ENCODE measurements around the gene COL4A3. TPM values are rescaled to one million over a fixed set of nuclear protein-coding genes. Genes with fewer than 3 reads are reported as not detected.

The COL4A3 gene
- total and polyA plus RNA-seq, 2 experiments from 2014 or later, result 0.11 to 0.70 TPM

GRCh38 chr2:227324995-227325838, 160.8 kb downstream of the COL4A3 start, which contains the start of gene MFF:
Gene MFF, plus strand, starts transcription at chr2:227325251. Its CDS starts 5,415 bp downstream, at chr2:227330666.
- peaks cover 4% of the 10 kb centered on the region; the same call in 1 of the 2 replicates for H3K36me3 ChIP-seq (ENCODE audit: low read depth)
- H3K4me2 ChIP-seq (ENCODE audit: unreplicated experiment), result peak within 1 kb of the TSS; percentile 95
- H3K79me2 ChIP-seq (ENCODE audit: insufficient read depth), result peaks cover 61% of the 10 kb centered on the region
- 1 to 3% methylated on average over 44 to 63 of the region's 67 CpGs for WGBS, 2 experiments (ENCODE audit: low coverage in 1 of 2, low lambda C conversion rate in 2 of 2, missing lambda C conversion rate in 2 of 2)
- peak within 1 kb of the TSS; percentile 55 for H3K27ac ChIP-seq
- peak within 1 kb of the TSS; percentile 88 for H3K9ac ChIP-seq
- H4K20me1 ChIP-seq (ENCODE audit: insufficient read depth), result no peaks in the 10 kb centered on the region
- peaks cover 31% of the 10 kb centered on the region for H3K4me1 ChIP-seq (ENCODE audit: insufficient read depth)
- in situ Hi-C loops (cut with MboI), result no loop called here
- no peaks in the 10 kb centered on the region for H3K27me3 ChIP-seq (replicated peaks; ENCODE audit: insufficient read depth)
- 0 out of 2 replicates have a peak, but pooled peaks cover 9% of the 10 kb centered on the region for H3F3A ChIP-seq (ENCODE audit: insufficient read depth)
- TF ChIP-seq EZH2phosphoT487 (IDR thresholded peaks at IDR 0.05; ENCODE audit: insufficient read depth, low read depth) (0 out of 2 replicates have a peak, but pooled peaks have one; percentile 35), EZH2 (IDR thresholded peaks at IDR 0.05; ENCODE audit: insufficient read depth, poor library complexity, severe bottlenecking) (no peak)
- no peaks in the 10 kb centered on the region for H3K9me3 ChIP-seq (ENCODE audit: low read depth)
- peak within 1 kb of the TSS; percentile 100 for H2AFZ ChIP-seq
- H3K4me3 ChIP-seq, result peak within 1 kb of the TSS; percentile 97
- DNase-seq, result peak; percentile 98
- no peaks in the 10 kb centered on the region for H3K9me2 ChIP-seq (ENCODE audit: insufficient read depth)

- Histone ChIP-seq H3K79me2 (ENCODE audit: insufficient read depth) (peaks cover 67% of the 10 kb centered on the region), H3K27me3 (replicated peaks; ENCODE audit: insufficient read depth) (no peaks in the 10 kb centered on the region), H3K36me3 (ENCODE audit: low read depth) (peaks cover 10% of the 10 kb centered on the region), H2AFZ (peak overlapping the region; percentile 100), H3K9me3 (ENCODE audit: low read depth) (no peaks in the 10 kb centered on the region), H3K9me2 (ENCODE audit: insufficient read depth) (no peaks in the 10 kb centered on the region), H4K20me1 (ENCODE audit: insufficient read depth) (no peaks in the 10 kb centered on the region), H3K4me1 (ENCODE audit: insufficient read depth) (peaks cover 31% of the 10 kb centered on the region), H3K27ac (peak overlapping the region; percentile 53), H3K4me2 (ENCODE audit: unreplicated experiment) (peak overlapping the region; percentile 95), H3K9ac (peak overlapping the region; percentile 88), H3F3A (ENCODE audit: insufficient read depth) (0 out of 2 replicates have a peak, but pooled peaks cover 12% of the 10 kb centered on the region), H3K4me3 (peak overlapping the region; percentile 97)
- peak; percentile 69 for DNase-seq
- TF ChIP-seq EZH2 (IDR thresholded peaks at IDR 0.05; ENCODE audit: insufficient read depth, poor library complexity, severe bottlenecking) (no peak), EZH2phosphoT487 (IDR thresholded peaks at IDR 0.05; ENCODE audit: insufficient read depth, low read depth) (no peak)
- in situ Hi-C loops (cut with MboI), result no loop called here
- WGBS, 2 experiments (ENCODE audit: low coverage in 1 of 2, low lambda C conversion rate in 2 of 2, missing lambda C conversion rate in 2 of 2), result 0 to 3% methylated on average over 13 of the region's 13 CpGs
Observed at GRCh38 chr2:227325839-227326195, 161.4 kb downstream of the COL4A3 start.

GRCh38 chr2:227326783-227327182, 162.4 kb downstream of the COL4A3 start:
- no peaks in the 10 kb centered on the region for H4K20me1 ChIP-seq (ENCODE audit: insufficient read depth)
- peaks cover 31% of the 10 kb centered on the region for H3K4me1 ChIP-seq (ENCODE audit: insufficient read depth)
- peaks cover 21% of the 10 kb centered on the region; the same call in 1 of the 2 replicates for H3F3A ChIP-seq (ENCODE audit: insufficient read depth)
- peak overlapping the region; percentile 95 for H3K4me2 ChIP-seq (ENCODE audit: unreplicated experiment)
- H3K27ac ChIP-seq, result peak overlapping the region; percentile 53; the same call in 1 of the 2 replicates
- DNase-seq, result peak; percentile 19
- H3K27me3 ChIP-seq (replicated peaks; ENCODE audit: insufficient read depth), result no peaks in the 10 kb centered on the region
- no peaks in the 10 kb centered on the region for H3K9me2 ChIP-seq (ENCODE audit: insufficient read depth)
- no peaks in the 10 kb centered on the region for H3K9me3 ChIP-seq (ENCODE audit: low read depth)
- peaks cover 19% of the 10 kb centered on the region for H3K36me3 ChIP-seq (ENCODE audit: low read depth)
- H3K9ac ChIP-seq, result peak overlapping the region; percentile 88; the same call in 1 of the 2 replicates
- no peak for TF ChIP-seq EZH2 (IDR thresholded peaks at IDR 0.05; ENCODE audit: insufficient read depth, poor library complexity, severe bottlenecking)
- no peak for TF ChIP-seq EZH2phosphoT487 (IDR thresholded peaks at IDR 0.05; ENCODE audit: insufficient read depth, low read depth)
- H2AFZ ChIP-seq, result no peak overlapping the region
- H3K4me3 ChIP-seq, result peak overlapping the region; percentile 97
- 96 to 99% methylated on average over 6 of the region's 6 CpGs for WGBS, 2 experiments (ENCODE audit: low coverage in 1 of 2, low lambda C conversion rate in 2 of 2, missing lambda C conversion rate in 2 of 2)
- in situ Hi-C loops (cut with MboI), result no loop called here
- H3K79me2 ChIP-seq (ENCODE audit: insufficient read depth), result peaks cover 77% of the 10 kb centered on the region

GRCh38 chr2:227335713-227336112, 171.3 kb downstream of the COL4A3 start:
- Histone ChIP-seq H3K27ac (no peak overlapping the region), H3K9me3 (ENCODE audit: low read depth) (no peaks in the 10 kb centered on the region), H3K4me2 (ENCODE audit: unreplicated experiment) (no peak overlapping the region), H2AFZ (no peak overlapping the region), H3K36me3 (ENCODE audit: low read depth) (peaks cover 82% of the 10 kb centered on the region), H3K27me3 (replicated peaks; ENCODE audit: insufficient read depth) (no peaks in the 10 kb centered on the region), H3F3A (ENCODE audit: insufficient read depth) (peaks cover 10% of the 10 kb centered on the region; the same call in 1 of the 2 replicates), H3K9me2 (ENCODE audit: insufficient read depth) (no peaks in the 10 kb centered on the region), H4K20me1 (ENCODE audit: insufficient read depth) (no peaks in the 10 kb centered on the region), H3K4me3 (no peak overlapping the region), H3K9ac (no peak overlapping the region), H3K4me1 (ENCODE audit: insufficient read depth) (no peaks in the 10 kb centered on the region), H3K79me2 (ENCODE audit: insufficient read depth) (peaks cover 92% of the 10 kb centered on the region)
- WGBS, 2 experiments (ENCODE audit: low coverage in 1 of 2, low lambda C conversion rate in 2 of 2, missing lambda C conversion rate in 2 of 2), result 96 to 100% methylated on average over 1 of the region's 1 CpG
- DNase-seq, result no peak
- TF ChIP-seq EZH2phosphoT487 (IDR thresholded peaks at IDR 0.05; ENCODE audit: insufficient read depth, low read depth) (no peak), EZH2 (IDR thresholded peaks at IDR 0.05; ENCODE audit: insufficient read depth, poor library complexity, severe bottlenecking) (no peak)
- in situ Hi-C loops (cut with MboI), result no loop called here
